GM18502 (cell line): ENCODE results near the gene HK1.
"Not testable (repeated sequence)": the region's sequence is repeated elsewhere in the genome, so short reads cannot be mapped to it uniquely, and the experiment has no call there.

Experiments used
- ATAC-seq: cut with Tn5 transposase; IDR thresholded peaks from one replicate; pipeline ENCODE4 v1.9.1; 2021; ENCODE audit warnings: mild to moderate bottlenecking; ENCODE audit not compliant: unreplicated experiment, poor library complexity

HK1 gene

DNA sequence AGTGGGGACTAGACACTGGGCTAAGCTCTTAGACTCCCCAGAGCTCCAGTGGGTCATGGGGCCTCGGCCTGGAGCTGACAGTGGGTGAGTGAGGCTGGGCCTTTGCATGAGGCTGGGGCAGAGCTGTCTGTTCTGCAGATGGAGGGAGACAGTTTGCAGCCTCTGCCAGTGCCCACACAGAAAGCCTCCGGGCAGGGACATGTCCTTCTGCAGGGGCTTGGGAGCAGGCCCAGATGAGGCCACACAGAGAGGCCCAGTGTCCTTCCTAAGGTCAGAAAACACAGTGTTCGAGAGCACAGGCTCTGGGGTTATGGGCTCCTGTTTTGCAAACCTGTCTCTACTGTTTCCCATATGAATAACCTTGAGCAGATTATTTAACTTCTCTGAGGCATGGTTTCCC, 25.1 kb upstream of the HK1 start:
- no peak for ATAC-seq

GRCh38 chr10:69254877-69255276, 23.4 kb upstream of the HK1 start:
- no peak for ATAC-seq

GRCh38 chr10:69259547-69260243, 18.6 kb upstream of the HK1 start:
- ATAC-seq = no peak

- ATAC-seq = no peak
Measured at GRCh38 chr10:69261184-69261583, 17.1 kb upstream of the HK1 start.

GRCh38 chr10:69262292-69262751, 16.0 kb upstream of the HK1 start:
- ATAC-seq = no peak

GRCh38 chr10:69265521-69265920, 12.8 kb upstream of the HK1 start:
- no peak for ATAC-seq

DNA sequence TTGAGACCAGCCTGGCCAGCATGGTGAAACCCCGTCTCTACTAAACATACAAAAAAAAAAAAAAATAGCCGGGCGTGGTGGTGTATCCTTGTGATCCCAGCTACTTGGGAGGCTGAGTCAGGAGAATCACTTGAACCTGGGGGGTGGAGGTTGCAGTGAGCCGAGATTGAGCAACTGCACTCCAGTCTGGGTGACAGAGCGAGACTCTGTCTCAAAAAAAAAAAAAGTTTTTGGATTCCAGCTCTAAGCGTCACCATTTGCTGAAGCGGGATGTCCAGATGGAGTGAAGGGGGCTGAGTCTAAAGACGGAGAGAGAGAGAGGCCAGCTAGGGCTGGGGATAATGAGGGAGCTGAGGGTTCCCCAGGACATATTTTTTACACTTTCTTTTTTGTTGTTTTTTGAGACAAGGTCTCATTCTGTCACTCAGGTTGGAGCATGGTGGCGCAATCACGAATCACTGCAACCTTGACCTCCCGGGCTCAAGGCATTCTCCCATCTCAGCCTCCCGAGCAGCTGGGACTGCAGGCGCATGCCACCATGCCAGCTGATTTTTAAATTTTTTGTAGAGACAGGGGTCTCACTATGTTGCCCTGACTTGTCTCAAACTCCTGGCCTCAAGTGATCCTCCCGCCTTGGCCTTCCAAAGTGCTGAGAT, 9.4 kb upstream of the HK1 start:
- ATAC-seq = no peak

GRCh38 chr10:69269761-69270160, 8.5 kb upstream of the HK1 start:
- no peak for ATAC-seq

DNA sequence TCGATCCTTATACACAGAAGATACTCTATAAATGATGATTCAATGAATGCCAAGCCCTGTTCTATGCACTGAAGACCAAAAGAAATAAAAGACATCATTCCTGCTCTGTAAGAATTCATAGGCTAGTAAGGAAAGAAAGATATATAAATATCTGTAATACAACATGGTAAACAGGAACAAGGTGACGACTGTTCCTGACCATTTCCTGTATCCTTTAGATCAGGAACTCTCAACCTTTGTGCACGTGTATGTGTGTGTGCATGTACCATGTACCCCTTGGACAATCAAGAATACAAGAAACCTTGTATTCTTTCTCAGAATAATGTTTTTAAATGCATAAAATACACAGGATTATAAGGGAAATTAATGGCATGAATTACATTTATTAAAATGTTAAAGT, 7.3 kb upstream of the HK1 start:
- no peak for ATAC-seq

DNA sequence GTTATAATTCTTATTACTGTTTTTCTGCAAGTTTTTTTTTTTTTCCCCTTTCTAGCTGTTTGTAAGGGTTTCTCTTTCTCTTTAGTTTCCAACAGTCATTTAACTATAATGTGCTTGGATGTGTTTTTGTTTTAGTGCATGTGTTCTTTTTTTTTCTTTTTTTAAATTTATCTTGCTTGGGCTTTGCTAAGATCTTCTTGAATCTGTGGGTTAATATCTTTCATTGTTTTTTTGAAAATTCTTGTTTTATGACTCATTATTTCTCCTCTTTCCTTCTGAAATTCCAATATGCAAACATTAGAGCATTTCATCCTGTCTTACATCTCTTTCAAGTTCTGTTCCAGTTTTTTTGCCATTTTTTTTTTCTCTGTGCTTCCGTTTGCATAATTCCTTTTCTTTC, 5.7 kb upstream of the HK1 start:
- no peak for ATAC-seq

DNA sequence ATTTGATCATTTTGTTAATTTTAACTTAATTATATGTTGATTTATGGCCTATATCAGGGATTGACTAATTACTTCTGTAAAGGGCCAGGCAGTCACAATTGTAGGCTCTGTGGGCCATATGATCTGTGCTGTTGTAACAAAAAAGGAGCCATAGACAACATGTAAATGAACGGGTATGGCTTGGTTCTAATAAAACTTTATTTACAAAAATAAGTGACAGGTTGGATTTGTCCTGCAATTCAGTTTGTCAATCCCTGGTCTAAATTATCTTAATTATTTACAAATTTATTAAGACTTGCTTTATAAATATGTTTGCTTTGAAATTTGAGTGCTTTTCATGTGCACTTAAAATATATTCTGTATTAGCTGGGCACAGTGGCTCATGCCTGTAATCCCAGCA, 2.9 kb upstream of the HK1 start:
- no peak for ATAC-seq

- no peak for ATAC-seq
Measured at GRCh38 chr10:69276503-69276902, 1.8 kb upstream of the HK1 start.

DNA sequence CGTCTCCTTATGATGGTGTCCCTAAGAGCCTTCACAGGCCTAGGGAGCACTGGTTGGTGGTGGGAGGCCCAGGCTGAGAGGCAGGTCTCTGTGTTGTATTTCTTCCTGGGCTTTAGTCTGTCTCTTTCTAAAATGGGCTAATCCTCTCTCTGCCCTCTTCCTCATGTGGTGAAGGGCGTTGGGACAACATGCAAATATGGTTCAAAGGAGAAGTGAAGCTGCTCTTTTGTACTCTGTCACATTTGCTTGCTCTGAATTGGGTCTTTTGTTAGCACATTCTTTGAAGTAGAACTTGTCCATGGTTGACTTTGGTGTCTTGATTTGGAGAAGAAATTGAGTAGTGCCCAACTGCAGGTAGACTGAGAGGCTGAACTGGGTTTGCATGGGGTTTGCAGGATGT, 814 bp downstream of the HK1 start:
- no peak for ATAC-seq

GRCh38 chr10:69281507-69282413, 3.5 kb downstream of the HK1 start:
- no peak for ATAC-seq

DNA sequence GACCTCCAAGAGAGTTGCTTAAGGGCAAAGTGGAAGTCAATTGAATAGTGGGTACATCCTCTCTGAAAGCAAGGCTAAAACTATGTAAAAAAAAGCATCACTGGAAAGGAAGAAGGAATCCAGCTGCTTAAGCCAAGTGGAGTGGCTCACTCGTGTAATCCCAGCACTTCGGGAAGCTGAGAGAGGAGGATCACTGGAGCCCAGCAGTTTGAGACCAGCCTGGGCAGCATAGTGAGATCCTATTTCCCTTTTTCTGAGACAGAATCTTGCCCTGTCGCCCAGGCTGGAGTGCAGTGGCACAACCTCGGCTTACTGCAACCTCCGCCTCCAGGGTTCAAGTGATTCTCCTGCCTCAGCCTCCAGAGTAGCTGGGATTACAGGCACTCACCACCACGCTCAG, 6.1 kb downstream of the HK1 start:
- not testable (repeated sequence) for ATAC-seq

GRCh38 chr10:69285699-69286098, 7.4 kb downstream of the HK1 start:
- ATAC-seq = no peak

- no peak for ATAC-seq
Measured at GRCh38 chr10:69287181-69287580, 8.9 kb downstream of the HK1 start.

DNA sequence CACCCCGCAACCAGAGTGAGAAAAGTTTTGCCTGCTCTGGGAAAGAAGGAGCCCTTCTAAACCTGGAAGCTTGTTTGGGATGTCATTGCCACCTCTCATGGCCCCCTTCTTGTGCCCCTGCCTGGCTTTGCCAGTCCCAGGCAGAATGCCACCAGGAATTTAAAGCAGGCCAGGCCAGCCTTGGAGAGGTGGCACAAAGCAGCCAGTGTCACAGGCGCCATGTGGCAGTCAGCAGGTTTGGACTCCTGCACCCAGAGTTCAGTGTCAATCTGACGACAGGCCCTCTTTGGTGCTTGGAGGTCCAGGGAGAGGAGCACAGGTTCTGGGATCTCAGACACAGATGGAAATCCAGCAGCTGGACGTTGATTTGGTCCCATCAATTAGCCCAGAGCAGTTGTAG, 12.7 kb downstream of the HK1 start:
- no peak for ATAC-seq

DNA sequence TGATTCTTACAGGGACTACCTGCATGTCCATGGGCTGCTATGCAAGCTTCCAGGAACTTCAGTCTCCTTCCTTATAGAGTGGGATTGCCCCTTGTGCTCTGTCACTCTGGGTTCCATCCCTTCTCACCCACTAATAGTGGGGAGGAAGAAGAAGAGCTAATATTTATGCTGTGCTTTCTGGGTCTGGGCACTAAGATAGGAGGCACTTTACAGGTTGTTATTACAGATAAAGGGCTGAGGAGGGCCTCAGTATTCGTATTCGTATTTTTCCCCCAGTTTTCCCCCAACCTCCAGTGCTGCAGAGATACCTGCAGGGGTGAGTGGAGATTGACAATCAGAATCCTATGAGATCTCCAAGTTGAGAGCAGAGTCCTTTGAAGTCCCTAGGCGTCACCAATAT, 14.2 kb downstream of the HK1 start:
- ATAC-seq = no peak

DNA sequence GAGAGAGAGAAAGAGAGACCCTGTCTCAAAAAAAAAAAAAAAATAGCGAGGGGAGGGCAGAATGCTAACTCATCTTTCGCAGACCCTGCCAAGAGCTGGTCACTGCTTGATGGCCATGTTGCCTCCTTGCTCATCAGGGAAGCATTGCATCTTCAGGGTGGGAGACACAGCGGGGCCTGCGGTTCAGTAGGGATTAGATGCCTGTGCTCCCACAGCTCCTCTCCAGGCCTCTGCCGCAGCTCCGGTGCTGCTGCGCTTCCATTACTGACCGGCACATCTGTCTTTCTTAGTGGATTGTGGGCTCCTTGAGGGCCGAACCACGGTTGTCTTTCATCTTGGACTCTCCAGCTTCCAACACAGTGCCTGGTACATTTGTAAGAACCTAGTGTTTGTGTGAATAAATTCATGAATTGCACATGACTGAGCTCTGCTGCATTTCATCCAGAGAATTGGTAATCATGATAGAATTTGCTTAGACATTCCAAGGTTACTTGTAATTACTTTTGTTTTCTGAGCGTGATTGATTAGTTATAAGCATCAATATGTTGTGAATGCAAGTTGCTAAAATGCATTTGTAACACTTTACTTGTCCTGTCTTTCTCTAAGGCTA, 16.8 kb downstream of the HK1 start:
- ATAC-seq = no peak

GRCh38 chr10:69303632-69304051, 25.3 kb downstream of the HK1 start:
- ATAC-seq = no peak
